ENCODE results near the gene LHFPL2.

The LHFPL2 gene

DNA sequence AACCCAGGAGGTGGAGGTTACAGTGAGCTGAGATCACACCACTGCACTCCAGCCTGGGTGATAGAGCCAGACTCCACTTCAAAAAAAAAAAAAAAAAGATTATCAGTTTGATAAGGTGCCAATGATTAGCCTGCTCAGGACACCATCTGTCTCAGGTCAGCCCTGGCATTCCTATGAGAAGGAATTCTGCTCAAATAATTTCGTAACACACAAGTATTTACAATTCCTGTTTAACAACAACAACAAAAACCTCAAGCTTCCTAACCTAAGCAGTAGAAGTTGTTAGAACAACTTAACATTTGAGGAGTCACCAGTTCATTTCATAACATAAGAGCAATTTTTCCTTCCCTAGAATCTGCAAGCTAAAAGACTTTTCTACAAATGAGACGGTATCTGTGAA, 85.0 kb downstream of the LHFPL2 start:
- DNase-seq, result no peak

DNA sequence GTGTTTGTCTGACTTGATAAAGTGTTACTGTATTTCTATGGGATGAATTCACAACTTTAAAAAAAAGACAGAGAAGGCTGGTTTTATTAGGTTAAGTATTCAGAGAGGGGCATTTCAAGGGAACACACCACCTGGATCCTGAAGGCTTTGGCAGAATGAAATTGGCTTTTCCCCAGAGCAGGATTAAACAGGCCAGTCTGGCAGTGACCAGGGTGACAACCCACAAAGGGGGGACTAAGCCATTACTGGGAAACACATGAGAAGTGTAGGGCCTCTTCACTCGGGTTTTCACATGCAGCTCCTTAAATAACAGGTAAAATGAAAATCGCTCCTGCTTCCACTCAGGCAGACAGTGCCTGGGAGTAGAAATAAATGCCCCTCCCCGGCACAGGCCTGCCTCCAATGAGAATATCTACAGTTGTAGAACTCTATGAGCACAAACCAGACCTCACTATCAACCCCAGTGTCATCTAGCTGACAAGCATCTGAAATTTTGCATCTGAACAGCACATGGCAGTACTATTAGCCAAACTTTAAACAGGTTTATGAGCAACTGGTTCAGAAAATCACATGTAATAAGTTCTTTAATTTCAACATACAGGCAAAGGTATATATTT, 85.8 kb downstream of the LHFPL2 start:
- no peak for DNase-seq

DNA sequence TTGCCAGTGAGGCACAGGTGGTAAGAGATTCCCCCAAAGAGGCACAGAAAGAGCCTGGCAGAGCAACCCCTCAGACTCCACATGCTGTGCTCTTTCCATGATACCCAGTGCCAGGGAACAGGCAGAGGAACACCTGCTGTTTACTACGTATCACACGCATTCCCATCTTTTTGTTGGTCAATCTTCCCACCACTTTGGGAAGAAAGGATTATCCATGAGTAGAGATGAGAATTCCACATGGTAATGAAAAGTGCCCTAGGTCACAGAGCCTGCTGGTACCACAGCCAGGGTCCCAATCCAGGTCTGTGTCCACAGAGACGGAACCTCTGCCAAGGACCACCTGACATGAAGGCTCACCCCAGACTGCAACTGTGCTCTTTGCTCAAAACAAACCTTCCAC, 86.6 kb downstream of the LHFPL2 start:
- no peak for DNase-seq

DNA sequence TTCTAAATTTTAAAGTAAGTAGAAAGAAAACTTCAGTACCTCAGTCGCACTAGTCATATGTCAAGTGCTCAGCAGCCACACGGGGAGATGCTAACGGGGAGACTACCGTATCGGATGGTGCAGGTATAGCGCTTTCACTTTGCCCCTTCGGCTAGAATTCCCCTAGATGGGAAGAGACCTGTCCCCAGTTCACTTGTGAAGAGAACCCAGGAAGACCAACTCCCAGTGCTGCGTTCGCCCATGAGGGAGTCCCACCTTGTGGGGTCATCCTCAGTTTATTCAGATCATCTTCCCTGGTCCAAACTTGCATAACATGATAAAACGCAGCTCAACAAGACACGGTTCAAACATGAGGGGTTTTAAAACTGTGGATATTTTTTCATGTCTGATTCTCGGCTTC, 87.3 kb downstream of the LHFPL2 start:
- DNase-seq, result no peak

DNA sequence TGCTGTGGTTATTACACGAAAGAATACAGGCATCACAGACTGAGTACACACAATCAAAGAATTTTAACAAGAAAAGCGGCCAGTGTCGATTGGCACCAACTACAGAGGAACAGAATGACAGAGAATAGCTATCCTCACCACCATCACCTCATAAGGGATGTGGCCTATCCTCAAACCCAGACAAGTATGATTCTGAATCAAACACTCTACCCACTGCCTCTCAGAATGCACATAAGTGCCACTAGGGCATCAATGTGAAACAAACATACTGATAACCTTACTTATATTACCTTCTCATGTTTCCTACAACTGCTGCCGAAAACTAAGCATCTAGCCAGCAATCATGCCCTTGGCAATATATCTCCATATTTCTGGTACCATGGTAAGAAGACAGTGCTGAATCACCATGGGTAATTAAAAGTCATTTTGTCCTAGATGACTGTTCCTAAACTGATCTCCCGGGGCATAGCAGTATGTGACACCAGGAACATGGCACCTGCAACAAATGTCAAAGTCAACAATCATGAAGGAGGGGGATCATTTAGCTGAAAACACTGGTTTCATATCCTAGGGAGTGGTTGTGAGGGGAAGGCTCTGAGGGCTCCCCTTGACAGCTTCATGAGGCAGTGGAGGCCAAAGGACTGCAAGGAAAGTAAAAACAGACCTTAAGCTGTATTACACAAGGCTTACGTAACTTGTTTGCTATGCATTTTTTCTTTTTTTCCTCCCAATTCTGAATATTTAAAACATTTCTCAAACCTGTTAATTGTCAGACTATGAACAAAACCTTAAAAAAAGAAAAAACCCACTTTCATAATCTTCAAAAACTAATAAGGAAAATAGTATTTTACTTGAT, 88.3 kb downstream of the LHFPL2 start:
- DNase-seq, result no peak

DNA sequence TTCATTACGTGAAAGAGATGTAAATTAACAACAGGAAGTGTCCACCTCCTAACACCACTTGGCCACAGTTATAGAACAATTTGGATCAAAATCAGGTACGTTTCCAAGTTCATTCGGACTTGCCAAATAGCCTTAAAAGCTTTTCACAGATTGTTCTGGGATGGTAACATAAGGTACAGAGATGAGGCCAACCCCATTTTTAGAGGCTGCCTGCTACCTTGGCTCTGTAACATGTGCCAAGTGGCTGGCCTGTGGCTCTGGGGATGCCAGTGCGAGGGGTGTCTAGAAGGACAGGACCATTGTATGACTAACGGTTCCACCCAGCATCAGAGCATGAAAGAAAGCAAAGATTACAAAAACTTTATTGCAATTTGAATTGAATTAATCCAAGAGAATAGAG, 91.0 kb downstream of the LHFPL2 start:
- no peak for DNase-seq

DNA sequence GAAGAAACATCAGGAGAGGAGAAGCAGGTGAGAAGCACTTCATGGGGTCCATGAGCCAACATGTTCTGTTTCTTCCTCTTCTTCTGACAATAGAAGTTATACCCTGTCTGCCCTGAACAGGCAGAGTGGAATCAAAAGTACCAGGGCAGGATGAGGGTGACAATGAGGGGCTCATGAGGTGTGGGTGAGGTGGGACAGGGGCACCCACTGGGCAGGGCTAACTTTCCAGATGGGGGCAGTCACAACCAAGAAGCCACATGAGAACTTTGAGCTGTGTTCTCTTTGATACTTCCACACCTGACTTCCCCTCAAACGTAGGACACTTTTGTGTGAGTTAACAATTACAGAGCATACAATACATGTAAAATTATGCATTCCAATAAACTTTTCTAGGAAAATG, 92.7 kb downstream of the LHFPL2 start:
- DNase-seq, result no peak

DNA sequence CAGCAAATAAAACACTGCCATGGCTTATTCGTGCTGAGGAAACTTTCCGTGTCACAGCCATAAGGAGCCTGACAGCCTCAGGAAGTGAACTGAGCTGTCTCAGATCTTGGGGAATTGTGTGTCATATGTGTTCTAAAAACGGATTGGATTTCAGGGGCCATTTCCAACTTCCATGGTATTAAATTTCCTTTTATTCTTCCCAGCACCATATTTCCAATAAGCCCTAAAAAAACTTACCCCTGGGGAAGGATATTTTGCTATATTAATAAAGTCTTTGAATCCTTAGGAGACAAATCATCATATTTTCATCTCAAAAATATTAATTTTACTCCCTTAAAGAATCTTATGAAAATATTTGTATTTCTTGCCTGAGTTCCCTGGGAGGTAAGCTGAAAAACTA, 93.9 kb downstream of the LHFPL2 start:
- DNase-seq, result no peak

DNA sequence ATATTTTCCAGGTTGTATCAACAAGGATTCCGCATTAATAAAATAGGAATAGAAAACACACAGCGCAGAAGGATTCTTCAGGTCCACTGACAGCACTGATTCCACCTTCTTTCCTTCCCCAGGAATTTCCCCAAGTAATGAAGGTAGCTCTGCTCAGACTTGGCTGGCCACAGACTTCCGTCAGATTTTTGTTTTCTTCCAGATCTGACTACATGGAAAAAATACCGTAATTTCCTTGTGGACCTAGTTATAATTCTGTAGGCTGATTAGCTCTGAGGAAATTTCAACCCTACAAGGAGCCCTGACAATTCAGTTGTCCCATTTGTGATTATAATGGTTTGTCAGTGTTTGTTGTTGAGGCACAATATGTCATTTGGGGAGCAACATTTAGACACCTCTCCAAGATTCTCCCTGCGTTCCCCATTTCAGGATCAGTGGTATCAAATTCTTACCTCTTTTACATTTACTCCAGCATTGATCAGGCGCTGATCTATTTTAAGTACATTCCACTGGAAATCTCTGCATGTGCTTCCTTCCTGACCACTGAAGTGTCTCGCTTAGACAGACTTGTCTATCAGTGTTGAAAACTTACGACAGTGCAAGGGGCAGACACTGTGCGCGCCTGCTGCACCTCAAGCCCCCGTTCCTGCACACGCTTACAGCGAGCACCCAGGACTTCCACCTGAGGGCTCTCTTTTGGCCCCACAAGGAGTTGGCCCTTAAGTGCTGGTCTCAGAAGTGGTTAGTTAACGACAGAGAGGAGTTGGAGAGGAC, 94.8 kb downstream of the LHFPL2 start:
- DNase-seq, result no peak

DNA sequence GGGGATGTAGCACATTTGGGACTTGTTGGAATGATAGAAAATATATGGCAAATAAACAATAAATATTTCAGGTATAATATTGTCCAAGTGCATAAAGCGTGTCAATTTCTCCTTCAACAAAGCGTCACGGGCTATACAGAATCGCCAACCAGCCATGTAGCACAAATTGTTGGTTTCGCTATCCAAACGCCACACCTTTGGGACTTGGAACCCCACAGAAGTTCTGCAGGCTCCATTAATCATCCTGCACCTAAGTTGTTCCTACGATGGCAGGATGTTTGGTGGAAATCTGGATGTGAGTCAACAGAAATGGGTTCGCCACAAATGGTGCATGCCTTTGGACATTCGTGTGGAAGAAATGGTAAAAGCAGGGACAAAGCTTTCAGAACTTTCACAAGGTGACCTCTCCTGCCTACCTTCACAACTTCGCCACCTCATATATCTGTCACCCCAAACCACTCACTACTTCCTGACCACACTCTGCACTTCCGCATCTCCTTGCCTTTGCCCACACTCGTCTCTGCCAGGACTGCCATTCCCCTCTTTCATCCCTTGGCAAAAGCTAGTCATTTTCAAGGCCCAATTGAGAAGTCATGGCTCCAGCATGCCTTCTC, 95.7 kb downstream of the LHFPL2 start:
- no peak for DNase-seq

DNA sequence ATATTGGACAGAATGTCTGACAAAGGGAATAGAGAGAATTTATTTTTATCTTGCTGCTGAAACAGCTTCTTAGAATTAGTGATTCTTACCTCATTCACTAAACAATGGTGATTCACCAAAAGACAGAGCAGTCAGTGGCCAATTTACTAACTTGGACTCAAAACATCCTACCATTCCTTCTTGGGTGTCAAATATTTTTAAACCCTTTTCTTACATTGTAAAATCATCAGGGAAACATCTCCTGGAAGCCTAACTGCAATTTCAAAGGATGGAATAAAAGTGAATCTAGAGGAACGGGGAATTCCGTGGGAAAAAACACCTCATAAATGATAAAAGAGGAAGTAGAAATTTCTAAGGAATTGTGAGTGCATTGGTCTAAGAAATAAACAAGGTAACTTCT, 97.7 kb downstream of the LHFPL2 start:
- no peak for DNase-seq

DNA sequence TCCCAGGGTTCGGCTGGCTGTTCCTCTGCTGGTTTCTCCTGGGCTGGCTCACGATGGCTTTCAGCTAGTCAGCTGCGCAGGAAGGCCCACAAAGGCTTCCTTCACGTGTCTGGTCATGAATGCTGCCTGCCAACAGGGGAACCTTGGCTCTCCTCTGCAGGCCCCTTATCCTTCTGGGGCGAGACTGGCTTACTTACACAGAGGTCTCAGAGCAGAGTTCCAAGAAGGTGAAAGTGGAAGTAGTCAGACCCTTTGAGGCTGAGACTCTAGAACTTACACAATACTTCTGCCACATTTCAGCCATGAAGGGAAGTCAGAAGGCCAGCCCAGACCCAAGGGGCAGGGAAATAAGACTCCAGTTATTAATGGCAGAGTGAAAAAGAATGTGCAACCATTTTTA, 99.5 kb downstream of the LHFPL2 start:
- no peak for DNase-seq

DNA sequence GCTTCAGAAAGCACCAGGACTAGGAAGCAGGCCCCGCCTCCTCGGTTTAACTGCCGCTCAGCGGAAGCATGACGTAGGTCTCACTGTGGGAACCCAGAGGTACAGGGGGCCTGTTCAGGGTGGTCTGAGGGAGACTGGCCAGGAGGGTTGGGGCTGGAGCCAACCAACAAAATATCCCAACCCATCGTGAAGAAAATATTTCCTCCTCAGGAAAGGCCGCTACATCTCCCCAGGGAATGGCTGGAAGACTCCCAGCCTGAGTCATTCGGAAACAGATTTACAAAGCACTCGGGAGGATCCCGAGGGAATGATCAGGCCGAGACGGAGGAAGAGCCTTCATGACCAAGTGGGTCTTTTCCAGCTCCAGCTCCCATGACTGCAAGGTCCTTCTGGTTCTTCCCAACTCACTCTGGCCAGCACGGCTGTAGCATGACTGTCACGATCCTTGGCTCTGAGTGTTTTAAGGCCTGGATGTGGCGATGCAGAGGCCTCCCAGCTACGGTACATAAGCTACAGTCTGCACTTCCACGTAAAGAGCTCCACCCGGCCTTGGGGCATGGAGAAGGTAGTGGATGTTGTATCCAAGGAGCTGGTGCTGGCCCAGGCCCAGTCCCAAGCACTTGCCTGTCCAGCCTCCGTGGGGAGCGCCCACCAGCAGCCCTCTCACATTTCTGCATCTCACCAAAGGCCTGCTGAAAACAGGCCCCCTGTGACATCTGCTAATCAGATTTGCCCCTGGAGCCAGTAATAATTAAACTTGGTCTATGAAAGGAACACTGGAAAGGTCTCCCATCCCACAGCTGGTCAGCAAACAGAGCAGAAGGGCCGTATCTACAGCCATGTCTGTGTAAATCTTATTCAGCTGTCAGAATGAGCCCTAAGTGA, 100.6 kb downstream of the LHFPL2 start:
- DNase-seq, result no peak

DNA sequence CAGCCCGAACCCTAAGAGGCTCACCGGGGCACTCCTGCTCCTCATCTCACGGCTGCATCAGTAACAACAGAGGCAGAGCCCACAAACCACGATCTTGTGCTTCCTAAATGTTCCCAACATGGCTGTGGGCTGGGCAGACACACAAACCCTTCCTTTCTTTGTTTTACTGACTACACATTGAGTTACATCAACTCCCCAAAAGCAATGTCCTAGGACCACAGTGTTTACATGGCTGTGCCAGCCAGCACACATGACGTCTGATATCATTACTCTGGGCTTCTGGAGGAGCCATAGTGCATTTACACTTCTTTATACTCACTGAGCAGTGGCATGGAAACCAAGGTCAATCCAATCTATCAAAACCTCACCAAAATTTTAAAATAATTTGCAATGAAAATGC, 101.4 kb downstream of the LHFPL2 start:
- DNase-seq, result no peak

DNA sequence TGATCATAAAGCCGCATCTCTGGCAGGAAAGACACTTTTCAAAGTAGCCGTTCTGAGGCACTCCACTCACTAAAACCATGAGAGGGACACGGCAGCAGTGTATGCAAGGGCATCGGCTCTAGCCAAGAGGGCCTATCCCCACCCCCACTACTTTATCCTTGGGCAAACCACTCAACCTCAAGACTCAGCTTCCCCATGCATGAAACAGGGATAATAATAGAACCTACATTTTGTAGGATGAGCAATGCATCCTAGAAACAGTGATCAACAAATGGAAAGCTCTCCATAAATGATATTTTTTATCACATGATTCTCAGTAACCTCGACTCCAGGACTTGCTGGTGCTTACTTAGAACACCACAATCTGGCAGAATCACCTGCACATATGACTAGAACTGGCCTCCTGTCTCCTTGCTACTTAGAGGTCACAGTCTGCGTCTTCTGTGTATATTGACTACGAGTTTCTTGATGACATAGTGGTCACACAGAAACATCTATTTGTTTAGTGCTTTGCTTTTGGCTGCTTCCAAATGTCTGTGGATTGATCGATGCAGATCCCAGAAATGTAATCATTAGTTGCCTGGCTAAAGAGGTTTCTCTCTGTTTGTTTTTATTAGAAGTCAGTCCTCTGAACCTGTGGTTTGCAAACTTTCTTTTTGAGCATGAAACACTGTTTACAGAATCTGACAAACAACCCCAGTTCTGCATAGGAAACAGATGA, 102.1 kb downstream of the LHFPL2 start:
- DNase-seq, result no peak

DNA sequence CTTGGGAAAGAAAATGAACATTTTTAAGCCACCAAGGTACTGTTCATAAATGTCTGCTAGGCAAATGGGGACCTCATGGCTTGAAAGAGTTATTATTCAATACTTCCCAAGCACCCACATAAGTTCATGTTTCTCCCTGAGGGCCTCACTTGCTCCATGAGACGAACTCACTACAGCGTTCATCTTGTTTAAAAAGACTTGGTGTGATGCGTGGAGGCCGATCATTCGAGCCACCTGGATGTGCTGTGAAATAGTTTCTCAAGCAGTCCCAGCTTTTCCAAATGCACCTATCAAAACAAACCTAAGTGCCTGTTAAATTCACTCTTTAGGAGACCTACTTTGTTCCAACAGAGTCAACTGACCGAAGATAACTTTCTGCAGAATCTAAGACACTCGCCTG, 103.2 kb downstream of the LHFPL2 start:
- no peak for DNase-seq

DNA sequence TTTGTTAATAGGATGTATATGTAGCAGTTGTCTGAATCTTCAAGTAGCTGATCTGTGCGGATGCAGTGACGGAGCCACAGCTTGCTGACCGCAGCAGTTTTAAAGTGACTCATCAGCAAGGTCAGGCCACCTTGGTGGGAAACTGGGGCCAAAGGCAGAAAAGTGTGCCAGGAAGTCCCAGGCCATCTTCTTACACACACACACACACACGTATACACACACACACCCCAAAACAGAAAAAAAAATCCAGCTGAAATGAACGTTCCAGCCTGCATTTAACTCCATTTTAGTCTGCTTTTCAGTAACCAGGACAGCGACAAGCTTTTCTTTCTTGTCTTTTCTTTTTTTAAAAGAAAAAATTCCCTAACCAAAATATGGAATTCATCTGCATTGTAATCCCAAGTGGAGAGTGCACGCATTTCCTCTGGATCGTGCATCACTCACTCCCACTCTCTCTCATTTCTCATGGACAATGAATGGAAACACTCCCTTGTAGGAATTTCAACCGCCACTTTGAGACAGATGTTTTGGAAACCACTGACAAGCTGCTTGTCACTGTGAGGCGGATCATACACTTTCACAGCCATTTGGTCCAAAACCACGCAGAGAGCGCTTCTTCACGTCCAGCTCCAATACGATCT, 103.9 kb downstream of the LHFPL2 start:
- no peak for DNase-seq

DNA sequence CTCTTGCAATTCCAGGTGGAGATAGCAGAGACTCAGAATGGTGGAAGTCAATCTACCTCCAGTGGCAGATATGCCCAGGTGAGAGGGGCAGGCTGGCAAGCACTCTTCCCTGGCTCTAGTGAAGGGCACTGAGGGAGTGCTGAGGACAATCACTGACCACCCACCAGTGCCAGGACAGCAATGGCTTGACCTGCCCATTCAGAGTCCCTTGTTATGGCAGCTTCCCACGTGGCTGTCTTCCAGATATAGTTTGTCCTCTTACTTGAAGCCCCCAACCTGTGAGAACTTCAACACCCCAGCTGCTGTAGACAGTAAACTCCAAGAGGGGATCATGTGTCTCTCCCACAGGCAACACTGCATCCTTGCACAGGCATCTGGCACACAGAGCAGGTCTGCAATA, 104.7 kb downstream of the LHFPL2 start:
- DNase-seq, result no peak

DNA sequence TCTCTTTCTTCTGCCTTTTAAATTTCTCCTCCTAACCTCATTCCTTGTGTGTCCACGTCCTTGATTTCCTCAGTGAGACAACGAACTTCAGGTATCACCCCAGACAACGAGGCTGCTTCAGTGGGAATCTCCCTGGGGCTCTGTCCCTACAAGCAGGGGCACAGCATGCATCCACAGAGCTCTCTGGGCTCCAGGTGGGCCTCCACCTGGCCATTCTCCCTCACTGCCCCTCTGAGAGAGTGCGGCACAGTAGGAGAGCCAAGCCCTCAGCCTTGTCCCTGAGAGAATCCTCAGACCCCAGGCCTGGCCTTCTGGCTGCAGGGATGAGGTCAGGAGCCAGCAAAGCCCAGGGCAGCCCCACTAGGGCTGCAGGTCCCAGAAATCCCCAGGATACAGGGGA, 105.3 kb downstream of the LHFPL2 start:
- no peak for DNase-seq

DNA sequence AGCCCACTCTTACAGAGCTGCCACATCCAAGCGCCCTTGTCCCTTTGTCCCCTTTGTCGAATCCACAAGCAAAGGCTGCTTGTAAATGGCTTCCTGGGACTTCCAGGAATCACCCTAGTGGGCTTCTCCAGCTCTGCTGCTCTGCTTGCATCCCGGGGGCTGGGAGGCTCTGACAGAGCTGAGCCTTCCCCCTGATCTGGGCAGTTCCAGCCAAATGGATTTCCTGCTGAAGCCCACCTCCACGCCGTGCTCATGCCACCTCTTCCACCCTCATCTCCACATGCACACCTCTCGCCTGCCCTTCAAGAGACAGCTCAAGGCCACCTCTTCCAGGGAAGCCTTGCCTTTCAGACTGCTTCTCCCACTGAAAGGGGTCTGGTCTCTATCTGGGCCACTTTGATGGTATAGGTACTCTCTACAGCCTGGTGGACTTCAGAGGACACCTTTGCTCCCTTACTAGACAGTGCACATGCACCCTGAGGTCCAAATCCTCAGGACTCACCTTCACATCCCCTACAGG, 106.2 kb downstream of the LHFPL2 start:
- DNase-seq, result no peak

DNA sequence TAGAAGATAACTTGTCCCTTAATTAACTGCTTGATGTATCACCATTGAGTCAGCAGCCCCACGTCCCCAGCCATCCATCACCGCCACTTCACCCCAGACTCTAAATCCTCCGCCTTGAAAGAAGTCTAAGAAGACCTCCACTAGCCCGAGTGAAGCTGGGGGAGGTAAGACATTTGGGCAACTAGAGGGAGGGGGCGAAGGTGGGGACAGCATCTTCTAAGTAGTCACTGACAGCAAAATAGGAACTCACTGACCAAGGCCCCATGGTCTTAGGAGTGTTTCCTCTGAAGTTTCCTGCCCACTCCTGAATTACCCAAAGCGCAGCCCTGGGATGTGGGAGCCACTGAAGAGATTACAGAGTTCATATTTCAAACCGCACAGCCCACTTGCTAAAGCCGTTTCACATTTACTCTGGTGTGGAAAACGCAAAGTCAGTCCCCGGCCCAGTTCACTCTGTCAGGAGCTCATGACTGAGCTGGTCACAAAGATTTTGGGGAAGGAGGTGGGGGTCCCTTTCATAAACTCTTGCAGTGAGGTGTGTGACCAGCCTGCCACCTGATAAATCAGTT, 107.4 kb downstream of the LHFPL2 start:
- DNase-seq, result no peak
